Loucy (cell line): Measurements from ENCODE around the gene TMX3.

Experiments used
- H2AFZ ChIP-seq: fragments of 200-600 bp; sonication (generic); 2 replicates; pipeline ENCODE4 v1.6.0; 2016; ENCODE audit warnings: antibody characterized with exemption, mild to moderate bottlenecking, low read length, moderate library complexity
- H3F3A ChIP-seq: fragments of 200-600 bp; 2 replicates; pipeline ENCODE4 v1.6.0; 2016; ENCODE audit warnings: antibody characterized with exemption, low read depth, mild to moderate bottlenecking
- H3K27me3 ChIP-seq: fragments of 200-600 bp; sonication (generic); 2 replicates; pipeline ENCODE4 v1.6.1; 2014; ENCODE audit warnings: low read length, mild to moderate bottlenecking; ENCODE audit not compliant: insufficient read depth, poor library complexity, severe bottlenecking
- H3K36me3 ChIP-seq: fragments of 200-600 bp; sonication (generic); 2 replicates; pipeline ENCODE4 v1.6.1; 2016; ENCODE audit warnings: low read length; ENCODE audit not compliant: insufficient read depth
- H3K4me1 ChIP-seq: fragments of 200-600 bp; sonication (generic); 2 replicates; pipeline ENCODE4 v1.5.1; 2014; ENCODE audit warnings: low read length, mild to moderate bottlenecking; ENCODE audit not compliant: insufficient read depth, poor library complexity, severe bottlenecking
- H3K4me2 ChIP-seq: fragments of 200-600 bp; sonication (generic); 2 replicates; pipeline ENCODE4 v1.6.0; 2014; ENCODE audit warnings: antibody characterized with exemption, low read length, low read depth, mild to moderate bottlenecking; ENCODE audit not compliant: poor library complexity, severe bottlenecking
- H3K4me3 ChIP-seq: fragments of 200-600 bp; sonication (generic); 2 replicates; pipeline ENCODE4 v1.5.1; 2014; ENCODE audit warnings: low read length, mild to moderate bottlenecking, mixed read lengths; ENCODE audit not compliant: poor library complexity, severe bottlenecking
- H3K79me2 ChIP-seq: fragments of 200-600 bp; sonication (generic); 2 replicates; pipeline ENCODE4 v1.6.1; 2014; ENCODE audit warnings: low read length; ENCODE audit not compliant: insufficient read depth
- H3K9ac ChIP-seq: fragments of 200-600 bp; sonication (generic); 2 replicates; pipeline ENCODE4 v1.6.0; 2014; ENCODE audit warnings: mild to moderate bottlenecking, low read depth, low read length, moderate library complexity; ENCODE audit not compliant: poor library complexity, severe bottlenecking
- H3K9me2 ChIP-seq: fragments of 200-600 bp; sonication (generic); replicated peaks from 2 replicates; pipeline ENCODE4 v1.6.1; 2016; ENCODE audit warnings: low read depth, low read length, mixed read lengths
- H3K9me3 ChIP-seq: fragments of 200-600 bp; sonication (generic); 2 replicates; pipeline ENCODE4 v1.6.1; 2014; ENCODE audit warnings: mild to moderate bottlenecking, antibody characterized with exemption, low read length, low read depth; ENCODE audit not compliant: insufficient read depth
- H4K20me1 ChIP-seq: fragments of 200-600 bp; sonication (generic); 2 replicates; pipeline ENCODE4 v1.6.0; 2014; ENCODE audit warnings: antibody characterized with exemption, low read length, mild to moderate bottlenecking; ENCODE audit not compliant: insufficient read depth, poor library complexity, severe bottlenecking
- EZH2phosphoT487 ChIP-seq: fragments of 200-600 bp; IDR thresholded peaks from 2 replicates; pipeline ENCODE4 v1.6.1; 2018; ENCODE audit warnings: antibody characterized with exemption, mild to moderate bottlenecking, moderate library complexity, borderline replicate concordance
- TF ChIP-seq, protein P1 (sequence below): fragments of 200-600 bp; sonication (generic); conservative IDR thresholded peaks from 2 replicates; pipeline ENCODE4 v1.5.1; 2014; ENCODE audit warnings: mild to moderate bottlenecking, antibody characterized with exemption, low read length

Gene TMX3

DNA sequence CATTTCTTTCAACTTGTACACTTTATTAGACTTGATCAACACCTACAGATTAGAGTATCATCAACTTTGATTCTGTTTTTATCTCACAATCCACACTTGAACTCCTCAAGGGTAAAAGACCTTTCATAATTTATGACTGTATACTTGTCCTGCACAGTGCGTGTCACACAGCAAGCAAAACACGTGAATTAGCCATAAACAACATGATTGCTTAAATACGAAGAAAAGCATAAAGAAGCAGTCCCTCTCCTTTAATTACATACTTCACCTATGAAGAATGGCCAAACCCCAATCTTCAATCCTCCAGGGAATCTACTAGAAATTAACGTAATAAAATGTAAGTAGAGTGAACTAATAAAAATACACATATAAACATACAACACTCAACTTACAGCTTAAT, 13.6 kb downstream of the TMX3 start:
- TF ChIP-seq EZH2phosphoT487: no peak
- TF ChIP-seq, protein P1, sequence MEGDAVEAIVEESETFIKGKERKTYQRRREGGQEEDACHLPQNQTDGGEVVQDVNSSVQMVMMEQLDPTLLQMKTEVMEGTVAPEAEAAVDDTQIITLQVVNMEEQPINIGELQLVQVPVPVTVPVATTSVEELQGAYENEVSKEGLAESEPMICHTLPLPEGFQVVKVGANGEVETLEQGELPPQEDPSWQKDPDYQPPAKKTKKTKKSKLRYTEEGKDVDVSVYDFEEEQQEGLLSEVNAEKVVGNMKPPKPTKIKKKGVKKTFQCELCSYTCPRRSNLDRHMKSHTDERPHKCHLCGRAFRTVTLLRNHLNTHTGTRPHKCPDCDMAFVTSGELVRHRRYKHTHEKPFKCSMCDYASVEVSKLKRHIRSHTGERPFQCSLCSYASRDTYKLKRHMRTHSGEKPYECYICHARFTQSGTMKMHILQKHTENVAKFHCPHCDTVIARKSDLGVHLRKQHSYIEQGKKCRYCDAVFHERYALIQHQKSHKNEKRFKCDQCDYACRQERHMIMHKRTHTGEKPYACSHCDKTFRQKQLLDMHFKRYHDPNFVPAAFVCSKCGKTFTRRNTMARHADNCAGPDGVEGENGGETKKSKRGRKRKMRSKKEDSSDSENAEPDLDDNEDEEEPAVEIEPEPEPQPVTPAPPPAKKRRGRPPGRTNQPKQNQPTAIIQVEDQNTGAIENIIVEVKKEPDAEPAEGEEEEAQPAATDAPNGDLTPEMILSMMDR: no peak

DNA sequence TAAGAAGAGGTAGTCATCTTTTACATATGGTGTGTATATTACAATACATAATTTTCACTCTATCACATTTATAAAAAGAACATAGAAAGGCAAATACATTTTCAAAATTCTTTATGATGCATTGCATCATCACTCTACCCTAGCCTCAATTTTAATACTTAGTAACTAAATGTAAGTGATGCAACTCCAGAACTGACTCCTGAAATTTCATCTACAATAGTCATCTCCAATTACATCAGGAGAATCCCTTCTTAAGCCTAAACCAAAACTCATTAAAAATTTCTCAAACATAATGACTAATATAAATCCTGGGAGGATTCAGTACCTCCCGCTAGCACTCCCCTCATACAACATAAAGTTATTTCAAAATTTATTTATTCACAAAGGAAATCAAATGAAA, 15.9 kb downstream of the TMX3 start:
- Histone ChIP-seq H3K9me2 (no peaks in the 10 kb centered on the region), H3K4me1 (no peaks in the 10 kb centered on the region), H3F3A (no peaks in the 10 kb centered on the region), H2AFZ (no peak overlapping the region), H3K4me2 (no peak overlapping the region), H3K4me3 (no peak overlapping the region), H3K36me3 (peaks cover 56% of the 10 kb centered on the region; the same call in 1 of the 2 replicates), H3K9ac (no peak overlapping the region), H3K9me3 (no peaks in the 10 kb centered on the region), H3K79me2 (peaks cover 36% of the 10 kb centered on the region), H4K20me1 (peaks cover 33% of the 10 kb centered on the region), H3K27me3 (no peaks in the 10 kb centered on the region)
- TF ChIP-seq EZH2phosphoT487: no peak
- TF ChIP-seq, protein P1: no peak

More for the DNA sequence above, 13.6 kb downstream of the TMX3 start:
- Histone ChIP-seq H3K4me2 (no peak overlapping the region), H4K20me1 (peaks cover 37% of the 10 kb centered on the region), H3K4me3 (no peak overlapping the region), H3K27me3 (no peaks in the 10 kb centered on the region), H3K79me2 (peaks cover 43% of the 10 kb centered on the region), H2AFZ (no peak overlapping the region), H3K4me1 (no peaks in the 10 kb centered on the region), H3K9me2 (no peaks in the 10 kb centered on the region), H3K9me3 (no peaks in the 10 kb centered on the region), H3F3A (no peaks in the 10 kb centered on the region), H3K9ac (no peak overlapping the region), H3K36me3 (peaks cover 51% of the 10 kb centered on the region; the same call in 1 of the 2 replicates)

DNA sequence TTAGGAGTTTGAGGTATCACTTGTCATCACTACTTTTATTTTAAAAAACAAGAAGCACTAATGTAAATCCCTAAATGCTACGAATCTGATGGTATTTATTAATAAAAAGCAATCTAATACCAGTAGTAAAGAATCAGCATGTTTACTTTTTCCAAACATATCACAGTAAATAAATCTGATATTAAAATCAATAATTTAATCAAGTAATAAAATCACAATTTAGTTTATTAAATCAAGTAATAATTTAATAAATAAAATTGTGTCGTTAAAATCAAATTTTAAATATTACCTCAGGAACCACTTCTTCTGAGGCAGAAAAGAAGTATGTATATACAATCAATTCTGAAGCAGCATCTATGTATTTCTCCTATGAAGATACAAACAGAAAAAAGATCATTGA, 18.0 kb downstream of the TMX3 start:
- Histone ChIP-seq H3K4me3 (no peak overlapping the region), H3K27me3 (no peaks in the 10 kb centered on the region), H3F3A (no peaks in the 10 kb centered on the region), H3K79me2 (peaks cover 22% of the 10 kb centered on the region), H3K4me2 (no peak overlapping the region), H3K9me2 (no peaks in the 10 kb centered on the region), H3K9ac (no peak overlapping the region), H2AFZ (no peak overlapping the region), H3K36me3 (peaks cover 61% of the 10 kb centered on the region; the same call in 1 of the 2 replicates), H3K9me3 (no peaks in the 10 kb centered on the region), H4K20me1 (peaks cover 21% of the 10 kb centered on the region), H3K4me1 (no peaks in the 10 kb centered on the region)
- no peak for TF ChIP-seq EZH2phosphoT487
- TF ChIP-seq, protein P1: no peak
